ENCODE results near the gene LIFR.

LIFR gene

GRCh38 chr5:38465702-38466423, 90.6 kb downstream of the LIFR start:
- DNase-seq (ENCODE audit: low read depth) = no peak

DNA sequence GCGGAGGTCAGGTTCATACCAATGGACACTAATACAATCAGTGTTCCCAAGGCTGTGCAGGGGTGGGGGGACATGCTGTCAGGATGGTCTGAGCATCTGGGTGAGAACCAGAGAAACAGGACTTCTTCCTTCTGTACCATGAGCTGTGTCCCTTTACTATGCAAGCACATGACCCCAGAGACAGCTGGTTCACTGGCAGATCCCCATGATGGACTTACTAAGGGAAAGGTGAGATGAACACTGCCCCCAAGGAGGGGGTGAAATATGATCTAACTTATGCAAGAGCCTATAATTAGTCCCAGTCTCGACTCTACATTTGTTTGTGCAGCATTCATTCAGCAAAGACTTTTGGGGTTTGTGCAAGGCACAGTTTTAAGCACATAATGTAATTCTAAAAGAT, 91.4 kb downstream of the LIFR start:
- DNase-seq (ENCODE audit: low read depth) = no peak

DNA sequence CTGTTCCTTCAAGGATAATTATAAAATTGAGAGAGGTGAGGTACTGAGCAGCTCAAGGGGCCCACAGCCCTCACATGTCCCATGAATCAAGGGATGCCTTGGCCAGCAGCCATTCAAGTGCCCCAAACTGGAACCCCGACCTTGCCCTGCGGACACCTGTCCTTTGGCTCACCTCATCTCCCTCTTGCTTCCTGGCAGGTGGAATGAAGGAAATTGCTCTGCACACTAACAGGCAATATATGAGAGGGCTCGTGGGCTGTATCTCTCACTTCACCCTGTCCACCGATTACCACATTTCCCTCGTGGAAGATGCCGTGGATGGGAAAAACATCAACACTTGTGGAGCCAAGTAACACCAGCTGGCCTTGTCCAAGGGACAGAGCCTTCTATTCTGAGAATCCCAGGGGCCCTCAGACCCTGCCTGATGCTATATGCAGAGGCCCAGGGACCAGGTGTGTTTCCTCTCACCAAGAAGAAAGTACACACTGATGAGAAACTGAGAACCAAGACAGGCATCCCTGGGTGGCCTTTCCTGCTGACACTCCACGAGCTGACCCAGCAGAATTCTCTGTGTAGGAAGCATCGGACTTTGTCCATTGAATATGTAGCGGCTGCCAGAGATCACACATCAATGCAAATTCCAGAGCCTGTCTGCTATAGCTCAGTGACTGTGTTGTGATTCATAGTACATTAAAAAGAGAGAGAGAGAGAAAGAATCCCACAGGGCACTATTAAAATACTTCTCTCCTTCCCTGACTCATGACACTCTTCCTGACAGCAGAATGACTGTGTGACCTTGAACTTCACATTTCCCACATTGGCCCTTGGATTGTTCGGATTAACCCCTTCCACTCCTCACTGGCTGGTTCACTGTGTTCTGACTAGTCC, 92.6 kb downstream of the LIFR start:
- DNase-seq (ENCODE audit: low read depth) = no peak

DNA sequence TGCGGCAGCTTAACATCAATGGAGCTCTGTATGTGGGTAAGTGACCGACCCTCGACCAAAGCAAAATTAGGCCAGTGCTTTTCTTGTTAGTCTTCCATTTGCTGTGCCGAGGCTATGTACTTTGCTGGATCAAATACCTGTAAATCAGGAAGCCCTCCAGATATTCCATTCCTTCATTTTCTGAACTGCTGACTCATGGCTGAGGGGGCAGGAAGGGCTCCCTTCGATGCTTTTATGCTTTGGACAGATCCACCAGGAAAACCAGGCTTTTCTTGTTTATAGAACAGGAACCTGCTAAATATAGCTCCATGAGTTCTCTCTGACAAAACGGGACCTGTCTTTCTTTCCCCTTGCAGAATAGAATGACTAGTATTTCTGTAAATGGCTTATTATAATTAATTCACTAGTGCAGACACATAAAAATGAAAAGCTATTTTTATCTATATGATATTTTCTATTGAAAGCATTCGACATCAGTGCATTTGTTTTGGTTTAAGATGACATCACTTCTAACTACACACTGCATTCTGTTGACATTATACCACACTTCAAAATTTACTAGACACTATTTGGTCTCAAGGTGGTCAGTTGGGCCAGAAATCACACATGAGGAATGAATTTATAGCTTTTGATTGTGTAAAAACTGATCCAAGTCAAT, 93.3 kb downstream of the LIFR start:
- DNase-seq (ENCODE audit: low read depth) = no peak

- no peak for DNase-seq (ENCODE audit: low read depth)
Observed at GRCh38 chr5:38458174-38458573, 98.3 kb downstream of the LIFR start.

- no peak for DNase-seq (ENCODE audit: low read depth)
Observed at GRCh38 chr5:38456657-38457399, 99.6 kb downstream of the LIFR start.

GRCh38 chr5:38455796-38456330, 100.6 kb downstream of the LIFR start:
- no peak for DNase-seq (ENCODE audit: low read depth)

- DNase-seq (ENCODE audit: low read depth) = no peak
Observed at GRCh38 chr5:38453921-38454320, 102.5 kb downstream of the LIFR start.

- peak; percentile 8 for DNase-seq (ENCODE audit: low read depth)
Observed at GRCh38 chr5:38453506-38453905, 102.9 kb downstream of the LIFR start.

GRCh38 chr5:38452201-38452600, 104.2 kb downstream of the LIFR start:
- no peak for DNase-seq (ENCODE audit: low read depth)

GRCh38 chr5:38451074-38451725, 105.2 kb downstream of the LIFR start:
- DNase-seq (ENCODE audit: low read depth) = no peak

DNA sequence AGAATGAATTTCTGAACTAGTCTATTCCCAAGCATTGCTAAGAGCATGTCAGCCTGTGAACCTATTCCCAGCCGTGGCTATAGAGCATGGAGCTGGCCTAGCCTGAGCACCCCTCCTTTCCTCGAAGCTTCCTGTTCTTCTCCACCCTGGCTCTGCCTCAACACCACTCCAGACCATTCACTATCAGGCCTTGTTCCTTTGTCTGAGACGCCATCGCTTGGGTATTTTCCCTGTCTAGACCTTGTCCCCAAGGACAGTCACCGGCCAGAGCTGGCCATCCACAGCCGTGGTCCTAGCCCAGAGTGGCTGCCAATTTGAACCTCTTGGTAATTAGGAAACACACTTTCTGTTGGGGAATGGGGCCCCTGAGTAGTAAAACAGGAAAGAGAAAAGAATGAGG, 105.8 kb downstream of the LIFR start:
- no peak for DNase-seq (ENCODE audit: low read depth)

- no peak for DNase-seq (ENCODE audit: low read depth)
Observed at GRCh38 chr5:38448568-38449350, 107.7 kb downstream of the LIFR start.

- no peak for DNase-seq (ENCODE audit: low read depth)
Observed at GRCh38 chr5:38447786-38448185, 108.7 kb downstream of the LIFR start.

DNA sequence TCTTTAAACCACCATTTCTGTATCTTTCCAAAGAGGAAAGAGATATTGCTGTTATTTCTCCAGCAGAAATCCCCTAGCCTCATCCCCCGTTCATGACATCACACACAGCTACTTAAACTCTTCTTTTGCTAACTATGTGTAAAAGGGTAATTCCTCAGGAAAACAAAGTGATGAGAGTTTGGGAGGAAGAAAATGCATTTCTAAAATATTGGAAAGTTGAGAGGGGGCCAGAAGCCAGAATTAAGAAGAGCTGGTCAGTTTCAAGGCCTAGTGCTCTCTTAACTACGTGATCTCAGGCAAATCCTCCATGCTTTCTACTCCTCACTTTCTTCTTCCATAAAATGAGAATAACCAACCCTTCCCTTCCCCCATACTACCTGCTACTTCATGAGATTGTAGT, 109.4 kb downstream of the LIFR start:
- DNase-seq (ENCODE audit: low read depth) = no peak

- DNase-seq (ENCODE audit: low read depth) = no peak
Observed at GRCh38 chr5:38446029-38446522, 110.4 kb downstream of the LIFR start.

GRCh38 chr5:38445374-38446028, 110.9 kb downstream of the LIFR start:
- no peak for DNase-seq (ENCODE audit: low read depth)

GRCh38 chr5:38443390-38443789, 113.1 kb downstream of the LIFR start:
- DNase-seq (ENCODE audit: low read depth) = no peak

- DNase-seq (ENCODE audit: low read depth) = no peak
Observed at GRCh38 chr5:38442247-38442573, 114.2 kb downstream of the LIFR start.
